HG03342 (cell line): Measurements from ENCODE around the gene TRIM38.
"Not testable (repeated sequence)": the region's sequence is repeated elsewhere in the genome, so short reads cannot be mapped to it uniquely, and the experiment has no call there.

Experiments used
- ATAC-seq: cut with Tn5 transposase; IDR thresholded peaks from one replicate; pipeline ENCODE4 v1.9.1; 2021; ENCODE audit warnings: mild to moderate bottlenecking, moderate library complexity; ENCODE audit not compliant: unreplicated experiment

TRIM38 gene

GRCh38 chr6:25939593-25939992 lies 23.0 kb upstream of the TRIM38 start:
- ATAC-seq = no peak

- ATAC-seq = no peak
These were observed 19.9 kb upstream of the TRIM38 start for GRCh38 chr6:25942561-25943147.

GRCh38 chr6:25943887-25944286 lies 18.7 kb upstream of the TRIM38 start:
- ATAC-seq = no peak

GRCh38 chr6:25944688-25945574 lies 17.7 kb upstream of the TRIM38 start:
- peak; percentile 81 for ATAC-seq

GRCh38 chr6:25945738-25946137 lies 16.9 kb upstream of the TRIM38 start:
- not testable (repeated sequence) for ATAC-seq

GRCh38 chr6:25946631-25947030 lies 16.0 kb upstream of the TRIM38 start:
- ATAC-seq = no peak

GRCh38 chr6:25947492-25947891 lies 15.1 kb upstream of the TRIM38 start:
- ATAC-seq = not testable (repeated sequence)

- ATAC-seq = no peak
These were observed 12.9 kb upstream of the TRIM38 start for GRCh38 chr6:25949695-25950094.

GRCh38 chr6:25950297-25950696 lies 12.3 kb upstream of the TRIM38 start:
- no peak for ATAC-seq

GRCh38 chr6:25951296-25952032 lies 11.1 kb upstream of the TRIM38 start:
- no peak for ATAC-seq

GRCh38 chr6:25952535-25952934 lies 10.1 kb upstream of the TRIM38 start:
- no peak for ATAC-seq

GRCh38 chr6:25953733-25954132 lies 8.9 kb upstream of the TRIM38 start:
- no peak for ATAC-seq

GRCh38 chr6:25954756-25955155 lies 7.8 kb upstream of the TRIM38 start:
- ATAC-seq = no peak

GRCh38 chr6:25956226-25956625 lies 6.4 kb upstream of the TRIM38 start:
- no peak for ATAC-seq

- ATAC-seq = no peak
These were observed 3.9 kb upstream of the TRIM38 start for GRCh38 chr6:25958700-25959162.

GRCh38 chr6:25959890-25960536 lies 2.6 kb upstream of the TRIM38 start:
- no peak for ATAC-seq

GRCh38 chr6:25960734-25961133 lies 1.9 kb upstream of the TRIM38 start:
- ATAC-seq = no peak

GRCh38 chr6:25961619-25962148 lies 918 bp upstream of the TRIM38 start:
- no peak for ATAC-seq

GRCh38 chr6:25963426-25964123 lies 973 bp downstream of the TRIM38 start:
- no peak for ATAC-seq

- no peak for ATAC-seq
These were observed 2.5 kb downstream of the TRIM38 start for GRCh38 chr6:25965058-25965457.
